Measurements from ENCODE around the gene GALNT14. TPM values are rescaled to one million over a fixed set of nuclear protein-coding genes. Genes with fewer than 3 reads are reported as not detected.

Gene GALNT14
- total RNA-seq, 3 donors from 2014 or later: 0.75 TPM; not detected in 2

- no peak for ATAC-seq
- intact Hi-C loops (cut with DNase I, micrococcal nuclease): no loop called here
- H3K36me3 ChIP-seq (ENCODE audit: low read depth): no peaks in the 10 kb centered on the region
- DNase-seq: no peak
- H3K4me1 ChIP-seq (ENCODE audit: low read depth): peaks cover 8% of the 10 kb centered on the region
- no peaks in the 10 kb centered on the region for H3K9me3 ChIP-seq
- H3K4me3 ChIP-seq: no peak overlapping the region
- TF ChIP-seq CTCF (IDR thresholded peaks at IDR 0.05): no peak
Measured at GRCh38 chr2:31134480-31134879, 3.8 kb downstream of the GALNT14 start.

GRCh38 chr2:31132786-31133185, 5.5 kb downstream of the GALNT14 start:
- intact Hi-C loops (cut with DNase I, micrococcal nuclease): no loop called here
- no peak overlapping the region for H3K4me3 ChIP-seq
- ATAC-seq: no peak
- H3K36me3 ChIP-seq (ENCODE audit: low read depth): no peaks in the 10 kb centered on the region
- no peak for DNase-seq
- no peak for TF ChIP-seq CTCF (IDR thresholded peaks at IDR 0.05)
- no peaks in the 10 kb centered on the region for H3K9me3 ChIP-seq
- peaks cover 3% of the 10 kb centered on the region for H3K4me1 ChIP-seq (ENCODE audit: low read depth)

- no peak for TF ChIP-seq CTCF (IDR thresholded peaks at IDR 0.05)
- no peak for ATAC-seq
Measured at GRCh38 chr2:31131871-31132270, 6.4 kb downstream of the GALNT14 start.

GRCh38 chr2:31129375-31130171, 8.7 kb downstream of the GALNT14 start:
- no peak overlapping the region for H3K4me3 ChIP-seq
- no peak for DNase-seq
- intact Hi-C loops (cut with DNase I, micrococcal nuclease): no loop called here

More at GRCh38 chr2:31131871-31132270, 6.4 kb downstream of the GALNT14 start:
- Histone ChIP-seq H3K9me3 (no peaks in the 10 kb centered on the region), H3K4me1 (ENCODE audit: low read depth) (no peaks in the 10 kb centered on the region), H3K36me3 (ENCODE audit: low read depth) (no peaks in the 10 kb centered on the region), H3K4me3 (no peak overlapping the region)
- no peak for DNase-seq
- intact Hi-C loops (cut with DNase I, micrococcal nuclease): no loop called here

GRCh38 chr2:31127931-31128330, 10.3 kb downstream of the GALNT14 start:
- ATAC-seq: no peak

More at GRCh38 chr2:31129375-31130171, 8.7 kb downstream of the GALNT14 start:
- Histone ChIP-seq H3K4me1 (ENCODE audit: low read depth) (no peaks in the 10 kb centered on the region), H3K36me3 (ENCODE audit: low read depth) (no peaks in the 10 kb centered on the region), H3K9me3 (no peaks in the 10 kb centered on the region)
- TF ChIP-seq CTCF (IDR thresholded peaks at IDR 0.05): no peak
- ATAC-seq: no peak

More at GRCh38 chr2:31127931-31128330, 10.3 kb downstream of the GALNT14 start:
- TF ChIP-seq CTCF (IDR thresholded peaks at IDR 0.05): no peak
- DNase-seq: no peak
- H3K36me3 ChIP-seq (ENCODE audit: low read depth): no peaks in the 10 kb centered on the region
- no peaks in the 10 kb centered on the region for H3K9me3 ChIP-seq
- intact Hi-C loops (cut with DNase I, micrococcal nuclease): no loop called here
- no peak overlapping the region for H3K4me3 ChIP-seq
- H3K4me1 ChIP-seq (ENCODE audit: low read depth): no peaks in the 10 kb centered on the region

Measured in mucosa of descending colon (tissue), 3 donors.